ENCODE measurements around the gene MUC5AC. TPM values are rescaled to one million over a fixed set of nuclear protein-coding genes. Genes with fewer than 3 reads are reported as not detected.

Gene MUC5AC
- total RNA-seq, 4 donors from 2014 or later, result under 0.01 TPM; not detected in 1

DNA sequence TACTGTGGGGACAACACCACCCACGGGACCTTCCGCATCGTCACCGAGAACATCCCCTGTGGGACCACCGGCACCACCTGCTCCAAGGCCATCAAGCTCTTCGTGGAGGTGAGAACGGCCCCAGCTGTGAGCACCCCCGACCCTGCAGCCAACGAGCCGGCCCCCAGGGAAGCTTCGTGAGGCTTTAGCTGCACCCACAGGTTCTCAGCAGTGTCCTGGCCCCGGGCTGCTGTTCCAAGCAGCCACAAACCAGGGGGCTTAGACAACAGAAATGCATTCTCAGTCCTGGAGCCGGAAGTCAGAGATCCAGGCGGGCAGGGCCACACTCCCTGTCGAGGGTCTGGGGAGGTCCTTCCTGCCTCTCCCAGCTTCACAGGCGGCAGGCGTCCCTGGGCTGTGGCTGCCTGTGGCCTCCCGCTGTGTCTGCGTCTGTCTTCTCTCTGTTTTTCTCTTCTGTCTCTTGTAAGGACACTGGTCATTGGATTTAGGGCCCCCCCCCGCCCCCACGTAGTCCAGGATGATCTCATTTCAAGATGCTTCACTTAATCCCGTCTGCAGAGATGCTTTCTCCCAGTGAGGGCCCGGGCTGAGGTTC is 77.7 kb downstream of the MUC5AC start:
- Histone ChIP-seq H3K27me3 (peaks cover 0 to 31% (median 0%) of the 10 kb centered on the region in 4 donors), H3K4me1 (no peaks in the 10 kb centered on the region), H3K27ac (replicated peaks in 1 of 4) (no peak overlapping the region), H3K36me3 (no peaks in the 10 kb centered on the region), H3K4me3 (no peak overlapping the region), H3K9me3 (no peaks in the 10 kb centered on the region)
- intact Hi-C loops (cut with DNase I), result no loop called here
- TF ChIP-seq POLR2A (IDR thresholded peaks at IDR 0.05; ENCODE audit: low read depth) (no peak), EP300 (IDR thresholded peaks at IDR 0.05) (no peak), POLR2AphosphoS5 (IDR thresholded peaks at IDR 0.05) (no peak), CTCF (IDR thresholded peaks at IDR 0.05) (no peak)
- DNase-seq (ENCODE audit: extremely low spot score), result no peak
- WGBS, result 76% methylated on average over 17 of the region's 23 CpGs

- WGBS, result 73% methylated on average over 13 of the region's 16 CpGs
- Histone ChIP-seq H3K4me1 (no peaks in the 10 kb centered on the region), H3K9me3 (no peaks in the 10 kb centered on the region), H3K4me3 (no peak overlapping the region), H3K36me3 (no peaks in the 10 kb centered on the region), H3K27ac (replicated peaks in 1 of 4) (no peak overlapping the region), H3K27me3 (peaks cover 0 to 26% (median 0%) of the 10 kb centered on the region in 4 donors)
- TF ChIP-seq POLR2AphosphoS5 (IDR thresholded peaks at IDR 0.05), result no peak
- TF ChIP-seq CTCF (IDR thresholded peaks at IDR 0.05), result no peak
- TF ChIP-seq POLR2A (IDR thresholded peaks at IDR 0.05; ENCODE audit: low read depth), result no peak
- no peak for TF ChIP-seq EP300 (IDR thresholded peaks at IDR 0.05)
- no peak for DNase-seq (ENCODE audit: extremely low spot score)
- intact Hi-C loops (cut with DNase I), result no loop called here
Measured at GRCh38 chr11:1235901-1236315, 78.2 kb downstream of the MUC5AC start.

- intact Hi-C loops (cut with DNase I), result no loop called here
- DNase-seq (ENCODE audit: extremely low spot score), result no peak
- no peaks in the 10 kb centered on the region for H3K4me1 ChIP-seq
- no peak overlapping the region for H3K4me3 ChIP-seq
- no peak overlapping the region for H3K27ac ChIP-seq (replicated peaks in 1 of 4)
- peaks cover 0 to 20% (median 0%) of the 10 kb centered on the region in 4 donors for H3K27me3 ChIP-seq
- H3K36me3 ChIP-seq, result no peaks in the 10 kb centered on the region
- TF ChIP-seq EP300 (IDR thresholded peaks at IDR 0.05), result no peak
- no peak for TF ChIP-seq CTCF (IDR thresholded peaks at IDR 0.05)
- no peaks in the 10 kb centered on the region for H3K9me3 ChIP-seq
- WGBS, result 85% methylated on average over 15 of the region's 37 CpGs
Measured at GRCh38 chr11:1236316-1237127, 78.8 kb downstream of the MUC5AC start.

DNA sequence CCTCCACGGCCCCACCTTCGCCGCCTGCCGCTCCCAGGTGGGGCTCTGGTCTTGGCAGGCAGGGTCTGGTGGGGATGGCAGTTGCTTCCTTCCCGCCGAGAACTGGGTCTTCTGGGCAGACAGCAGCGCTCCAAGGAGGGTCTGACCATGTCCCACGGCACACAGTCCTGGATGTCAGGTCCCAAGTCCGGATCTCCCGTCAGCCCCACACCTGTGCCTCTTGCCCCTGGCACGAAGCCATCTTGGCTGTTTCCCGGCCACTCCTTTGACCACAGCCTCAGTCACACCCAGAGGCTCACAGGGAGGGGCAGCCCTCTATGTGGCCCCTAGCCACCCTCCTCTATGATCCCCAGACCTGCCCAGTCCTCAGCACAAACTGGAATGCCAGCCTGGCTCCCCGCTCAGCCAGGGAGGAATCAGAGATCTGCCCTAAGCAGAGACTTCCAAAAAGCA is 79.4 kb downstream of the MUC5AC start:
- Histone ChIP-seq H3K36me3 (no peaks in the 10 kb centered on the region), H3K27ac (replicated peaks in 1 of 4) (no peak overlapping the region), H3K4me1 (no peaks in the 10 kb centered on the region), H3K27me3 (peaks cover 0 to 14% (median 0%) of the 10 kb centered on the region in 4 donors), H3K4me3 (no peak overlapping the region), H3K9me3 (no peaks in the 10 kb centered on the region)
- intact Hi-C loops (cut with DNase I), result no loop called here
- DNase-seq (ENCODE audit: extremely low spot score), result no peak
- TF ChIP-seq CTCF (IDR thresholded peaks at IDR 0.05) (no peak), POLR2A (IDR thresholded peaks at IDR 0.05; ENCODE audit: low read depth) (no peak), EP300 (IDR thresholded peaks at IDR 0.05) (no peak), POLR2AphosphoS5 (IDR thresholded peaks at IDR 0.05) (no peak)
- WGBS, result 88% methylated on average over 10 of the region's 13 CpGs
